Right ventricle myocardium superior (tissue), 1 donor: ENCODE data around the gene VPS51. TPM values are rescaled to one million over a fixed set of nuclear protein-coding genes. Genes with fewer than 3 reads are reported as not detected.

Source experiments
- ATAC-seq: fragments of 200-7000 bp; cut with Tn5 transposase; one replicate; pipeline ENCODE4 v1.9.1; 2020; ENCODE audit warnings: mild to moderate bottlenecking; ENCODE audit not compliant: poor library complexity
- DNase-seq: peaks from one replicate; pipeline ENCODE4 v3.0.0-alpha.2; 2020
- intact Hi-C: fragments of 100-400 bp; cut with DNase I; formaldehyde crosslinking; loops from one replicate; pipeline ENCODE4 v1.11.2; 2022
- long read RNA-seq: library from polyadenylated mRNA; unstranded; transcript quantifications from one replicate; pipeline ENCODE4 v2.0.0, GENCODE V29; 2021
- total RNA-seq: library from RNA; stranded (reverse); fragmentation: NEBNext Ultra II Directional; extraction: Animal tissue kit (Norgen Biotek cat#: 25700); gene quantifications from one replicate; pipeline ENCODE4 v1.2.1, GENCODE V29; 2021
- donor health status: DM: no; HTN: yes; CAD: no; lungs with severe emphysema.

The VPS51 gene
- 88.1 TPM for total RNA-seq
- long read RNA-seq, transcript VPS51-201 (10 exons, 2,714 nt): major isoform, 366 of 438 reads
- long read RNA-seq, partial matches to known transcripts: 56 of 438 reads
- long read RNA-seq, other reads (novel, unspliced or antisense): 15 of 438 reads

DNA sequence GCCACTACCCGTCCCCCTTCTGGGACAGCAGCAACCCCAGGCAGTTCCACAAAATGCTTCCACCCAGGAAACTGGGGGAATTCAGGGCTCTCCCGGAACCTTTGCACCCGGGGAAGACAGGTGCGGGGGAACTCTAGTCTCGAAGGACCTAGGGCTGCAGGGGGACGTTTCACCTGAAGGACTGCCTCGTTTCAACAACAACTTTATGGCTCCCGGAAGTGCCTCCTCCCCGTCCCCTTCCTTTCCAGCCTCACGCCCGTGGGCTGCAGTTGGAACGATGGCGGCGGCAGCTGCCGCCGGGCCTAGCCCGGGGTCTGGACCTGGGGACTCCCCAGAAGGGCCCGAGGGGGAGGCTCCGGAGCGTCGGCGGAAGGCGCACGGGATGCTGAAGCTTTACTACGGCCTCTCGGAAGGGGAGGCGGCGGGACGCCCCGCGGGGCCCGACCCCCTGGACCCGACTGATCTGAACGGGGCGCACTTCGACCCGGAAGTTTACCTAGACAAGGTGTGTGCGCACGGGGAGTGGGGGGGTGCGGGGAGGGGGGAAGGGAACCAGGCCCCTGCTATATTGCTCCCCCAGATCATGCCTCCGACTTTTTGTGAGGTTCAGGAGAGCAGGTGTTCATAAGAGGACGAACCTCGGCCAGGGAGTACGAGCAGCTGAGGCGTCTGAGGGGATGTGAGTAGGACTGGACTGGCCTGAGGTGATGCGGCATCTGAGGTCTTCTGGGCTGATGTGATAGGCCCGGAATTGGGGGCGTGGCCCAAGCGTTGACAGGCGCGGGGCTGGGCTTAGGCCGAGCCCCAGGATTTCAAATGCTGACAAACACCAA, at the start of gene VPS51:
Gene VPS51, plus strand, starts transcription at position 241 of the 833 bp plus-strand sequence. Its CDS starts 37 bp downstream, at position 278.
- peak; percentile 95 for DNase-seq
- intact Hi-C loops: no loop called here
- peak; percentile 97 for ATAC-seq

DNA sequence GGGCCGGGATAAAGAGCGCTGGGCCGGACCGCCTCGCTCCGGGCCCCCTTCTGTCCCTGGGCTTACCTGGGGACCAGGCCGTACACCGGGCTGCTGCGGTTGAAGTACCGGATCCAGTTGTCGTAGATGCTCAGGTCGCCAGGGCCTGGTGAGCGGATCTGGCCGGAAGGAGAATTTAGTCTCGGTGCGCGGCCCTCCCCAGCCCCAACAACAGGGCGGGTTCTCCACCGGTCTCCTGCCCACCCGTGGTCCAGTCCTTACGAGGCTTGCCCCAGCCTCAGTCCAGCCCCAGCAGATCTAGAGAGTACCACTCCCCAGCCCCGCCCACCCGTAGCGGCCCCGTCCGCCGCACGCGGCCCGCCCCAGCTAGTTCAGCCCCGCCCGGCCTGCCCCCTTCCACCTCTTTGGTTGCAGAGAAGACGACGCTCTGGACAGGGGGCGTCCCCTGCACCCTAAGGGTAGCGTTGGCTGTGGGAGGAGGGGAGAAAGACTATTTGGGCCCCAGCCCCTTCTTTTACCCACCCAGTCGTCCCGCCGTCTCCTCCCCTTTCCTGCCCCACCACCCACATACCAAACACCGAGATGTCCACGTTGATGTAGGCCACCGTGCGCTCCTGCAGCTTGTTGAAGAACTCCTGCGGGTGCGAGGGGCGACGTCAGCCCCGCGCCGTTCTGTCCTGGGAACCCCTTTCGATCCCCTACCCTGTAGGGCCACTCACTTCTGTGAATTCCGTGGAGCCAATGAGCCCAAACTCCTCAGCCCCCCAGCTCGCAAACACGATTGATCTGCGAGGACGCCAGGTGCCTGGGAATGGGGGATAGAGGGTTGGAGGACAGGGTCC, 48.2 kb upstream of the VPS51 start:
- ATAC-seq (peak; percentile 57), DNase-seq (peak; percentile 63)
- intact Hi-C loops: no loop called here

DNA sequence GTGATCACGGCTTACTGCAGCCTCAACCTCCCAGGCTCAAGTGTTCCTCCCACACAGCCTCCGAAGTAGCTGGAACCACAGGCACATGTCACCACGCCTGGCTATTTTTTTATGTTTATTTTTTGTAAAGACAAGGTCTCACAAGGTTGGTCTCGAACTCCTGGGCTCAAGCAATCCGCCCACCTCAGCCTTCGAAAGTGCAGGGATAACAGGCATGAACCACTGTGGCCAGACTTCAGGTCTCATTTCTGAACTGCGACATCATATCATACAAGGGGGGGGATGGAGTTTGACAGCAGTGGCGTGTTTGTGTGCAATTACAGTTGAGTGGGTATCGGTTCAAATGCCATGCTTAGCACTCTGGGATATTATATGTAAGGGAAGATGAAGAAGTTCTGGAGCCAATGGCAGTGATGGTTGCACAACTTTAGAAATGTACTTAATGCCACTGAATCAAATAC, 44.6 kb upstream of the VPS51 start:
- DNase-seq: no peak
- intact Hi-C loops: no loop called here
- ATAC-seq: no peak

DNA sequence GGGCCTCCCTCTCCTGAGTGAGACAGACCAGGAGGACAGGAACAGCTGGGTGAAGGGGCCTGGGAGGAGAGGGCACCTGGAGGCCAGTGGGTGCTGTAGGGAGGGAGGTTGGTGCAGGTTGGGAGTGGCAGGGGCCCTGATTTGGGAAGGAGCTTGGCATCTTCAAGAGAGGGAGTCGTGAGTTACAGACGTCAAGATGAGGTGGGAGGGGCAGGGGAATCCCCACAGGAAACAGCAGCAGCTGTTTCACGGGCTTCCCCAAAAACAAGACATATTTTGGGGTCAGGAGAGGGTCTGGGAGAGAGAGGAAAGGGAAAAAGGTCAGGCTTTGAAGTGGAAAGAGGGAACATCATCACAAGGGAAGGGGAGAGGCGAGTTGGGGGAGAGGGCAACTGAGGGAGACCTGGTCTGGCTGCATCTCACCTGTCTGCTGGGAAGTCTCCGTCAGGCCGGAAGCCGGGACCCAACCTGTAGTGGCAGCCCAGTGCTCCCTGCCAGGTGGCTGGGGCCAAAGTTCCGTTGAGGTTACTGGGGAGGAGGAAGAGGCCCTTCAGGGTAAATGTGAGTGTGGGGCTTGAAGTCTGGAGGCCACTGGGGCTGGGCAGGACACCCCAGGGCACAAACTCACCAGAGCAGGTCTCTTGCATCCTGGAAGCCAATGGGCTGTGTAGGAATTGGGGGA, 42.0 kb upstream of the VPS51 start:
- DNase-seq (no peak), ATAC-seq (no peak)
- intact Hi-C loops: no loop called here

DNA sequence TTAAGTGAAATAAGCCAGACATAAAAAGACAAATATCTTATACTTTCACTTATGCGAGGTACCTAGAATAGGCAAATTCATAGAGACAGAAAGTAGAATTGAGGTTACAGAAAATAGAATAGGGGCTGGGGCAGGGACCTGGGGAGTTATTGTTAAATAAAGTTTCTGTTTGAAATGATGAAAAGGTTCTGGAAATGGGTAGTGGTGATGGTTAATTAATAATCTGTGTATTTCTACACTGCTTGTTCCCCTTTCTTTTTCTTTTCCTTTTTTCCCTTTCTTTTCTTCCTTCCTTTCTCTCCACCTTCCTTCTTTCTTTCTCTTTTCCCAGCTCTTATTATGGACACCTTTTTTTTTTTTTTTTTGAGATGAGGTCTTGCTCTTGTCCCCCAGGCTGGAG, 40.5 kb upstream of the VPS51 start:
- ATAC-seq: no peak
- DNase-seq: no peak
- intact Hi-C loops: no loop called here

DNA sequence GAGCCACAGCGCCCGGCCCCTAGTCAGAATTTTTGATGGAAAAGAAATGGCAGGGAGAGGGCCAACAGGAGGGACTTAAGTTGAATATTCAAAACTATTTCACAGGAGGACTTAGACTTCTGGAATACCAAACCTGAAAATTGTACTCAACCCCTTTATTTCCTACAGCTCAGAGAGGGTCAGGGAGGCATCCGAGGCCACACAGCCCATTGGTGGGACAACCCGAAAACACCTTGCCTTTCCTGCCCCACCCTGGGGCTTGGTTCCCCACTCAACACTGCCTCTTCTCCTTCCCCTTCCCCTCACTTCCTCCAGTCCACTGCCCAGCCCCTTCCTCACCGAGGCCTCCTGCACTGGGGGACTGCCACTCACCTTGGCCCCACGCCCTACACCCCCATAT, 39.0 kb upstream of the VPS51 start:
- no peak for ATAC-seq
- intact Hi-C loops: no loop called here
- no peak for DNase-seq

DNA sequence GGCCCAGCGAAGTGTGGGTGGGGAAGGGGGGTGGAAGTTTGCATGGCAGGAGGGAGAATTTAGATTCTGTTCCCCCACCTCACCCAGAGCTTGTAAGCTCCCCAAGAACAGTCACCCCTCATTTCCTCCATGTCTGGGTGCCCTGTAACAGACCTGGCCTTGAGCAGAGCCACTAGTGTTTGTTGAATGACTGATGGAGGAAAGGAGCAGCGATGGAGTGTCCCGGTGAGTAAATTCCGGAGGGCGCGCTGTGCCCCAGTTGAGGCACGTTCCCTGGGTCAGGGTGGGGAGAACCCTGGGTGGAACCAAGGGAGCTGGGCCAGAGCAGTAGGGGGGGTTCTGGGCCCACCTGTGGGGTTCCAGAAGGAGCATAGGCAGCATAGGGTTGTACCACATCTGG, 38.5 kb upstream of the VPS51 start:
- no peak for ATAC-seq
- intact Hi-C loops: no loop called here
- DNase-seq: no peak

DNA sequence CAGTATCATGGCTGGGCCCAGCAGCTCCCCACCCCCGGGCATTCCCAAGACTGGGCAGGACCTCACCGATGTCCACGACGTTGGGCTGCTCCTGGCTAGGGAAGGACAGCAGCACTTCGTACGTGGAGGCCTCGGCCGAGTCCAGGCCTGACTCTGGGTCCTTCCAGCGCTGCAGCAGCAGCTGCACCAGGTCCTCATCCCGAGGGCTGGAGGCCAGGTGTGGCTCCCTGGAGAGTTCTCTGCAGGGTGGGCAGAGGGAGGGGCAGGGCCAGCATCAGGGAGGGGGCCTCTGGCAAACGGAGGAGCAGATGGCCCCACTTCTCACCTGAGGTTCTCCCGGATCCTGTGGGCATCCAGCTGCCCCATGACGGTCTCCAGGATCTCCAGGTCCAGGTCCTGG, 38.0 kb upstream of the VPS51 start:
- intact Hi-C loops: no loop called here
- DNase-seq (no peak), ATAC-seq (no peak)

DNA sequence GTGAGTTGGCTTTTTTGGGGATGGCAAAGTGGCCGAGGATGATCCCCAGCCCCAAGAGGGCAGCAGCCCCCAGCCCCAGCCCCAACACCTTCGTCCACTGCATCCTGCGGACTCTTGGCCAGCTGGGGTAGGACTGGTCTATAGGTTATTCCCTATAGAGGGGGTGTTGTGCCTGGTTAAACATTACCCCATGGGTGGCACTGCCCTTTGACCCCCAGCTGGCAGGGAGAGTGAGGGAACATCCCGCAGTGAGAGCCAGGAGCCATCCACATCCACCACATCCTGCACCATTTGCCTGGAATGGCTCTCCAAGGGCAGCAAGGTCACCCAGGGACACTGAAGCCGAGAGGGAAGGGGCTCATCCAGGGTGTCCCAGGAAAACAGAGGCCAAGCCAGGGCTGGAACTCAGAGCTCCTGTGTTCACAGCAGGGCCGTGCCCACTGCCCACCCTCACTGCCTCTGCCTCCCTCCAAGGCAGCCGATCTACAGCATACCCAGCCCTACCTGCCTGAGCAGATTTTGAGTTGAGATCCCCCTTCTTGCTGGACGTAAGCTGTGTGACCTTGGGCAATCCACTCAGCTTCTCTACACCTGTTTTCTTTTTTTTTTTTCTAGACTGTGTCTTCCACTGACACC, 37.5 kb upstream of the VPS51 start, which contains the start of gene NAALADL1:
Gene NAALADL1, minus strand, starts transcription at position 135 of the 636 bp plus-strand sequence. Its CDS starts 32 bp downstream, at position 103.
- DNase-seq (no peak), ATAC-seq (no peak)
- intact Hi-C loops: no loop called here

DNA sequence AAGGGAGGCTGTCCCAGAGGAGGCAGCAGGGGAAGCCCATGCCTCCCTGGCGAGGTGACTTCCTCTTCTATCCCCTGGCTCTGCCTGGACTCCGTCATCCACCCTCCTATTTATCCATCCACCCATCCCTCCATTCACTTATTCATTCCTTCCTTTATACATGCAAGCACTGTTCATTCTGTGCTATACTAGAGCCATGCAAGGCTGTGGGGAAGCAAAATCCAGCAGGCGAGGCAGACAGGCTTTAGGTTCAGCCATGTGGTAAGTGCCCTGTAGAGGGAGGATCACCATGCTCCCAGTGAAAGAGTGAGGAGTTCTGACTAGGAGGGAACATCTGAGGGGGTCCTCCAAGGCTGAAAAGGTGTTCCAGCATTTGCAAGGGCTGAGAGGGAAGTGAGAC, 36.5 kb upstream of the VPS51 start:
- intact Hi-C loops: no loop called here
- ATAC-seq (no peak), DNase-seq (no peak)

DNA sequence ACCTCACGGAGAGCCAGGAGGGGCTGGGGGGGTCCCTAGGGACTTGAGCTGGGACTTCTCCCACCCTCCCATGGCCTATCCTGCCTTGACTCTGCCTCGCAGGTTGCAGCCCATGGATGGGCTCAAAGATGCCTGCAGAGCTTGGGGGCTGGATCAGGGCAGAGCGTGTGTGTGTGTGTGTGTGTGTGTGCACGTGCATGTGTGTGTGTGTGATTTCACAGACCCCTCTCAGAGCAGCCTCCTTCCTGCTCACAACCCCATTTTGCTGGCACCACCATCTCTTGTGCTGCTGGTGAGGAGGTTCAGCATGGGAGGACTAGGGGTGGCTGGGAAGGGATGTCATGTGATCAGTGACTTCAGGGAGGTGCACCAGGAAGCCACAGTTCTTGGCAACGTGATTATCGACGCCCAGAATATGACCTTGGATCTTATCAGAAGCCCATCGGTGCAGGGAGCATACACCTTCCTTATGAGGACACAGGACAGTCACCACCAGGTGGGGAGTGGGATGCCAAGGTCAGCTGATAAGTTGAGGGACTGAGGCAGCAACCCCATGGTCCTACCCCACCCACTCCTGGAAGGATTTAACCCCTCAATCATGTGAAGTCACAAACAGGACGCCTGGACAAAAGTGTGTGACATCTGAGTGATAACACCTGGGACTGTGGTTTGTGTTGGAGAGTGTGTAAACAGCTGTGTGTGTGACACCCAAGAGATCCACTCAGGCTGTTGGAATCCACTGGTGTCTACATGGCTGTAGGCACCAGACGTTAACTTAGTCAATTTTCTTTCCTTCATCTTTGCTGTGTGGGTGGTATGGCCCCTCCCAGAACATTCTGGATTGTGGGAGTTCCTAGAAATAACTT, 35.8 kb upstream of the VPS51 start:
- intact Hi-C loops: no loop called here
- no peak for ATAC-seq
- DNase-seq: no peak

DNA sequence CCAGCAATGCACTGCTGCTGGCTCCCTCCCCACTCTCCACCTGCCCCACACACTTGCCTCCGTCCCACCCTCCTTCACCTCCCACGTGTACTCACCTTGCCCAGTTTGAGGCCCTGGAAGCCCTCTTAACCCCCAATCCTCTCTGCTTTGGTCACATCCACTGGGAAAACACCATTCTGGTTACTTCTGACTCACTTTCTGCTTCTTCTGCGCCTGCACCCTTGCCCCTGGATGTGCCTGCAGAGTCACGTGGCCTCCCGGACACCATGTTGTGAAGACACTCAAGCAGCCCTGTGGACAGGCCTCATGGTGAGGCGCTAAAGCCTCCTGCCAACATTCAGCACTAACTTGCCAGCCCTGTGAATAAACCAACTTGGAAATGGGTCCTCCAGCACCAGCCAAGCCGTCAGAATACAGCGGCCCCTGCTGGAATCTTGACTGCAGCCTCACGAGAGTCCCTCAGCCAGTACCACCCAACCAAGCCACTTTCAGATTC, 35.1 kb upstream of the VPS51 start:
- intact Hi-C loops: no loop called here
- ATAC-seq: no peak
- no peak for DNase-seq

DNA sequence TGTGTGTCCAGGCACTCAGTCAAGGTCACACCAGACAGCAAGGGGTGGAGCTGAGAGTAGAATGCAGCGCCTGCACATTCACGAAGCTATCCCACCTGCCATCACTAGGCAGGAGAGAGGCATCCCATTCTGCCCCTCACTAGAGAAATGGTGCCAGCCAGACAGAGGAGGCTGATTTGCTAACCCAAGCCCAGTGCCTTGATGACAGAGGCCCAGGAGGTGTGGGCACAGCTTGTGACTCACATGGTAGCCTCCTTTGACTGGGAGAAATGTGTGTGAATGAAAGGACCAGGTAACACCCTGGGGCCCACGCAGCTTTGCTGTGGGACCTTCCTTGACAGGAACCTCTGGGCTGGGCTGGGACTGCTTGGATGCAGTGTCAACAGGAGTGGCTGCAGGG, 32.5 kb upstream of the VPS51 start:
- no peak for ATAC-seq
- DNase-seq: no peak

DNA sequence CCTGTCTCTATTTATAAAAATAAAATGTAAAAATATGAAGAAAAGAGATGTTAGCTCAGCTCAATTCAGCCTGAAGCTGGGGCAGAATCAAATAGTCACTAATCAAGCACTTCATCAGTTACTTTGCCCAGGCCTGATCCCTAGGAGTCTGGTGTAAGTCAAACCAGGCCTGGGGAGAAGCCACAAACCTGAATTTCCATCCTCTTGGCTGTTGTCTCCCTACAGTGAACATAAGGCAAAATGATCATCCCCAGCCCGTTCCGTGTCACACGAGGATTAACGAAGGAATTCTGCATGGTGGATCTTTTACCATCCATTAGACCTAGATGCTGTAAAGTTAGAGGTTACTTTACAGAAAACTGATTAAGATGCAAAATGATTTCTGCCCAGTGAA, 31.2 kb upstream of the VPS51 start:
- DNase-seq (no peak), ATAC-seq (no peak)
- intact Hi-C loops: no loop called here

More for the DNA sequence above, 32.5 kb upstream of the VPS51 start:
- intact Hi-C loops: no loop called here

DNA sequence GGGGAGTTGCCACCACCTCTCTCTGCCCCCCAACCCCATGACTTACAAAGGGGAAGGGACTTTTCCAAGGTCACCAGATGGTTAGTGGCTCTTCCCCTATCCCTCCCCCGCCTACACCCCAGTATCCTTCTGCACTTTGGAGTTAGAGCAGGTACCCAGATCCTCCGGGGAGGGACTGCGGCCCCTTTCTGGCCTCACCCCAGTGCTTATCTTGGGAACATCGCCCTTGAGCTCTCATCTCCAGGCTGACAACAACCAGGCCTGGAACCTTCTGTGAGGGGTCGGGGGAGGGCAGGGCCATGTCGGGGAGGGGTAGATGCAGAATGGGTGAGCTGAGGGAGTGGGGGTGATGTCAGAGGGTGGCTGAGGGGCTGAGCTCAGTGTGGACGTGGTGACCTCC, 30.2 kb upstream of the VPS51 start:
- no peak for ATAC-seq
- intact Hi-C loops: no loop called here
- DNase-seq: no peak

DNA sequence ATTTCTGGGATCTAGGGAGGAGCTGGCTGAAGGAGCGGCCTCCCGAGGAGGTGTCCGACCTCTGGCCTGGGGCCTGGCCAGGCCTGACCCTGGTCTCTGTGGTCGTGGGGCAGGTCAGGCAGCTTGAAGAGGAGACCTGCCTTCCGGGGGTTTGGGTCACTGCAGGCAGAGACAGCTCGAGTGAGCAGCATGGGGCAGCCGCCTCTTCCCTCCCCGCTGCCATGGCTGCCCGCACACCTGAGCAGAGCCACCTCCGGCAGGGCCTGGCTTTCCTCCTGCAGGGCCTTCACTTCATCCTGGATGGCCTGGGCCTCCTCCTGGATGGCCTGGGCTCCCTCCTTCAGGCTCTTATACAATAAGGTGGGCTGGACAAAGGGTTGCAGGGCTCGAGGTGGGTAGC, 29.7 kb upstream of the VPS51 start:
- ATAC-seq: no peak
- intact Hi-C loops: no loop called here

DNA sequence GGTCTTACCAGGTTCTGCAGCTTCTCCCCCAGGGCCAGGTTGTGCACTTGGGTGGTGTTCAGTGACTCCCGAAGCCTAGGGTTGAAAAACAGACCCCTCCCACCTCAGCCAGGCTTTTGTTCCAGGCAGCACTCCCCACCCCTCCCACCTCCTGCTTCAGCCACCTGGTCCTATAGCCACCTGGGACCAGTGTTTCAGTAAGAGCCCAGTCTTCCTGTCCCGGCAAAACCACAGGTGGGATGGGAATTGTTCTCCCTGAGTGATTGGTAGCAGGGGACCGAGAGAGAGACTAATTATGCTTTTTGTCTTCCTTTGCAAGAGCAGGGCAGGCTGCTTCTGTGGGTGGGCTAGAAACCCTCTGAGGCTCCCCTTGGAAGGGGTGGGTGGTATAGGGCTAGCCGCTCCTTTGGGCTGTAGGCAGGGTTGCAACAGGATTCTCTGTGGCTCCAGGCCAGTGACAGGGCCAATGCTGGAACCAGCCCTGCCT, 29.2 kb upstream of the VPS51 start:
- intact Hi-C loops: no loop called here
- no peak for ATAC-seq
- no peak for DNase-seq

More for the DNA sequence above, 29.7 kb upstream of the VPS51 start:
- DNase-seq: no peak
